ENCODE measurements around the gene BLID.

Gene BLID

GRCh38 chr11:122115524-122116379 lies at the start of gene BLID:
Gene BLID (minus strand): TSS chr11:122116215. CDS start chr11:122115922, 293 bp downstream.
- DNase-seq (ENCODE audit: low read depth) = no peak

- no peak for DNase-seq (ENCODE audit: low read depth)
Measured at GRCh38 chr11:122163053-122163819, 47.2 kb upstream of the BLID start.

GRCh38 chr11:122162095-122162494 lies 46.1 kb upstream of the BLID start:
- no peak for DNase-seq (ENCODE audit: low read depth)

- no peak for DNase-seq (ENCODE audit: low read depth)
Measured at GRCh38 chr11:122160841-122161590, 45.0 kb upstream of the BLID start.

- no peak for DNase-seq (ENCODE audit: low read depth)
Measured at GRCh38 chr11:122159861-122160260, 43.8 kb upstream of the BLID start.

- peak; percentile 71 for DNase-seq (ENCODE audit: low read depth)
Measured at GRCh38 chr11:122159173-122159721, 43.2 kb upstream of the BLID start.

- DNase-seq (ENCODE audit: low read depth) = no peak
Measured at GRCh38 chr11:122158171-122158570, 42.2 kb upstream of the BLID start.

GRCh38 chr11:122157653-122158161 lies 41.7 kb upstream of the BLID start:
- no peak for DNase-seq (ENCODE audit: low read depth)

- DNase-seq (ENCODE audit: low read depth) = peak; percentile 80
Measured at GRCh38 chr11:122156940-122157382, 40.9 kb upstream of the BLID start.

- no peak for DNase-seq (ENCODE audit: low read depth)
Measured at GRCh38 chr11:122155765-122156527, 39.9 kb upstream of the BLID start.

GRCh38 chr11:122154994-122155393 lies 39.0 kb upstream of the BLID start:
- no peak for DNase-seq (ENCODE audit: low read depth)

GRCh38 chr11:122154227-122154626 lies 38.2 kb upstream of the BLID start:
- no peak for DNase-seq (ENCODE audit: low read depth)

GRCh38 chr11:122153746-122154145 lies 37.7 kb upstream of the BLID start:
- DNase-seq (ENCODE audit: low read depth) = no peak

- no peak for DNase-seq (ENCODE audit: low read depth)
Measured at GRCh38 chr11:122150216-122151124, 34.5 kb upstream of the BLID start.

GRCh38 chr11:122149202-122149601 lies 33.2 kb upstream of the BLID start:
- no peak for DNase-seq (ENCODE audit: low read depth)

- no peak for DNase-seq (ENCODE audit: low read depth)
Measured at GRCh38 chr11:122146475-122146874, 30.5 kb upstream of the BLID start.

GRCh38 chr11:122145715-122146274 lies 29.8 kb upstream of the BLID start:
- no peak for DNase-seq (ENCODE audit: low read depth)

GRCh38 chr11:122144752-122145151 lies 28.7 kb upstream of the BLID start:
- no peak for DNase-seq (ENCODE audit: low read depth)

GRCh38 chr11:122141725-122142124 lies 25.7 kb upstream of the BLID start:
- no peak for DNase-seq (ENCODE audit: low read depth)

- DNase-seq (ENCODE audit: low read depth) = peak; percentile 51
Measured at GRCh38 chr11:122140500-122140899, 24.5 kb upstream of the BLID start.

Measured in stromal cell of bone marrow (primary cell).